ENCODE measurements around the gene RERE. TPM values are rescaled to one million over a fixed set of nuclear protein-coding genes. Genes with fewer than 3 reads are reported as not detected.

Gene RERE
- total and polyA plus RNA-seq, 2 donors (not counting 3 experiments of a cell fraction or from before 2014, with no cell fraction given) = 14.1 to 113 TPM

DNA sequence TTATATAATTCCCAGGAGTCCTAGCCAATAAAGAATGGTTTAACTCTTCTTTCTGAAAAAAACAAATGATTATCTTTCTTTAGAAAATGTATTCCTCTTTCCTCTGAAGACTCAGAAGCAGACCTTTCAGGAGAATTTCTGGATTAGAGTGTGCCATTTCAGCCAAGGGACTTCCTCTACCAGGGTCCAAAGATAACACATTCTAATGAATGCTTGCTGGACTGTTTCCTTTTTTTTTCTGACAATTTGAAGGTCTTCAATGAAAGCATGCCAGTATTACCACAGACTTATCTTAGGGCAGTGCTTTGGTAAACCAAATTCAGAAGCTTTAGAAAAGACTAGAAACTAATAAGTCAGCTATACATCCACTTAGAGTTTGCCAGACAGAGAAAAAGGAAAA, 80.5 kb downstream of the RERE start:
- peak; percentile 21 for FAIRE-seq
- no peaks in the 10 kb centered on the region for H3K27me3 ChIP-seq (ENCODE audit: control insufficient read depth in 2 of 2, insufficient read depth in 2 of 2, low read length in 2 of 2)
- no peak overlapping the region for H2AFZ ChIP-seq (ENCODE audit: low read depth, low read length)
- intact Hi-C loops (cut with micrococcal nuclease) (no loop called here), dilution Hi-C loops (cut with MboI; ENCODE audit: extremely low pct_ligation_motif_present, low sequenced_read_pairs) (no loop called here)
- no TSS peak for BruUV-seq (replicated peaks)
- H3K4me3 ChIP-seq (replicated peaks in 1 of 3; ENCODE audit: insufficient read depth in 1 of 3, low read depth in 1 of 3, low read length in 3 of 3) = no peak overlapping the region
- H3K79me2 ChIP-seq (ENCODE audit: control insufficient read depth, insufficient read depth, low read length) = peaks cover 2% of the 10 kb centered on the region
- peak overlapping the region; percentile 18 for H3K4me2 ChIP-seq (ENCODE audit: insufficient read depth, low read length)
- H3K9me1 ChIP-seq (replicated peaks; ENCODE audit: control insufficient read depth, extremely low read depth, insufficient read depth, low read length) = no peaks in the 10 kb centered on the region
- no peaks in the 10 kb centered on the region for H3K9me3 ChIP-seq (replicated peaks; ENCODE audit: control insufficient read depth, insufficient read depth, low read length)
- TF ChIP-seq MYC (IDR thresholded peaks at IDR 0.05; ENCODE audit: low read depth, low read length) (no peak), MAX (IDR thresholded peaks at IDR 0.05; ENCODE audit: insufficient read depth, insufficient read length) (no peak), EZH2 (IDR thresholded peaks at IDR 0.05; ENCODE audit: borderline replicate concordance, low read depth, low read length, severe bottlenecking) (no peak), JUN (IDR thresholded peaks at IDR 0.05; ENCODE audit: borderline replicate concordance, insufficient read depth, insufficient read length, low read depth) (no peak), POLR2A (IDR thresholded peaks at IDR 0.05; ENCODE audit: low read depth, low read length) (no peak), GATA2 (IDR thresholded peaks at IDR 0.05; ENCODE audit: insufficient read depth, insufficient read length, low read depth, low read length) (no peak), FOS (IDR thresholded peaks at IDR 0.05; ENCODE audit: borderline replicate concordance, insufficient read depth, low read length) (no peak), POLR2AphosphoS5 (IDR thresholded peaks at IDR 0.05; ENCODE audit: insufficient read depth, low read depth, low read length) (no peak)
- TF ChIP-seq, protein P1, sequence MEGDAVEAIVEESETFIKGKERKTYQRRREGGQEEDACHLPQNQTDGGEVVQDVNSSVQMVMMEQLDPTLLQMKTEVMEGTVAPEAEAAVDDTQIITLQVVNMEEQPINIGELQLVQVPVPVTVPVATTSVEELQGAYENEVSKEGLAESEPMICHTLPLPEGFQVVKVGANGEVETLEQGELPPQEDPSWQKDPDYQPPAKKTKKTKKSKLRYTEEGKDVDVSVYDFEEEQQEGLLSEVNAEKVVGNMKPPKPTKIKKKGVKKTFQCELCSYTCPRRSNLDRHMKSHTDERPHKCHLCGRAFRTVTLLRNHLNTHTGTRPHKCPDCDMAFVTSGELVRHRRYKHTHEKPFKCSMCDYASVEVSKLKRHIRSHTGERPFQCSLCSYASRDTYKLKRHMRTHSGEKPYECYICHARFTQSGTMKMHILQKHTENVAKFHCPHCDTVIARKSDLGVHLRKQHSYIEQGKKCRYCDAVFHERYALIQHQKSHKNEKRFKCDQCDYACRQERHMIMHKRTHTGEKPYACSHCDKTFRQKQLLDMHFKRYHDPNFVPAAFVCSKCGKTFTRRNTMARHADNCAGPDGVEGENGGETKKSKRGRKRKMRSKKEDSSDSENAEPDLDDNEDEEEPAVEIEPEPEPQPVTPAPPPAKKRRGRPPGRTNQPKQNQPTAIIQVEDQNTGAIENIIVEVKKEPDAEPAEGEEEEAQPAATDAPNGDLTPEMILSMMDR (IDR thresholded peaks at IDR 0.05; ENCODE audit: extremely low read depth in 1 of 2, insufficient read depth in 1 of 2, low read depth in 1 of 2, low read length in 2 of 2) = no peak
- H3K4me1 ChIP-seq (ENCODE audit: control insufficient read depth, extremely low read depth, insufficient read depth, low read length) = peaks cover 25% of the 10 kb centered on the region
- ChIA-PET CTCF (interaction anchor here (0.5 to 1.6 kb wide), 6 partner anchors 10 to 268 kb away, joined by 3 to 12 read pairs (median 5); no protein-coding TSS in a partner anchor), POLR2A (no interaction called here)
- DNase-seq (ENCODE audit: low read depth, low spot score) = peak; percentile 62
- H3K27ac ChIP-seq (ENCODE audit: insufficient read depth, low read depth, low read length) = no peak overlapping the region
- H3K9ac ChIP-seq (replicated peaks; ENCODE audit: extremely low read depth, insufficient read depth, low read length) = no peak overlapping the region
- no peaks in the 10 kb centered on the region for H3K36me3 ChIP-seq (ENCODE audit: control insufficient read depth in 2 of 2, extremely low read depth in 1 of 2, insufficient read depth in 2 of 2, low read length in 2 of 2)
- H4K20me1 ChIP-seq (replicated peaks; ENCODE audit: control insufficient read depth, extremely low read depth, insufficient read depth, low read length) = no peaks in the 10 kb centered on the region
